IMR-90 (cell line): ENCODE data around the gene MTMR3. TPM values are rescaled to one million over a fixed set of nuclear protein-coding genes. Genes with fewer than 3 reads are reported as not detected.

Source experiments
- ATAC-seq: fragments of 200-7000 bp; cut with Tn5 transposase; 2 replicates; pipeline ENCODE4 v1.9.1; 2020; ENCODE audit warnings: low read depth, mild to moderate bottlenecking, moderate library complexity
- BruUV-seq: library from RNA; stranded (reverse); fragments of 400-500 nt; replicated peaks from 2 replicates; lab custom pipeline; 2021; lab: Mats Ljungman, UMichigan
- CTCF ChIA-PET: fragments of 300-600 bp; formaldehyde crosslinking; extraction: SDS; loops from one replicate; lab custom pipeline; 2021; ENCODE audit warnings: antibody characterized with exemption; lab: Yijun Ruan, JAX
- POLR2A ChIA-PET: fragments of 300-600 bp; sonication (Branson Sonifier 250); formaldehyde crosslinking; loops from one replicate; lab custom pipeline; 2022; ENCODE audit warnings: antibody characterized with exemption; ENCODE audit not compliant: unreplicated experiment; lab: Charles Lee
- DNase-seq: peaks from one replicate; pipeline ENCODE4 v3.0.0; 2013
- H2AFZ ChIP-seq: replicated peaks from 2 replicates; pipeline ENCODE3; 2013; ENCODE audit warnings: low read length, mild to moderate bottlenecking; ENCODE audit not compliant: poor library complexity
- H2AK5ac ChIP-seq: 2 replicates; pipeline ENCODE4 v1.6.1; 2013; ENCODE audit warnings: low read depth, low read length, inconsistent platforms
- H2AK9ac ChIP-seq: replicated peaks from 2 replicates; pipeline ENCODE3; 2013; ENCODE audit warnings: mild to moderate bottlenecking, low read depth, low read length, moderate library complexity; ENCODE audit not compliant: poor library complexity
- H2BK120ac ChIP-seq: 2 replicates; pipeline ENCODE4 v1.6.1; 2013; ENCODE audit warnings: low read depth, low read length, inconsistent platforms
- H2BK15ac ChIP-seq: 3 replicates; pipeline ENCODE4 v1.6.1; 2013; ENCODE audit warnings: low read depth, low read length, inconsistent platforms
- H2BK20ac ChIP-seq: 2 replicates; pipeline ENCODE4 v1.6.1; 2013; ENCODE audit warnings: low read depth, mild to moderate bottlenecking, inconsistent platforms, low read length, moderate library complexity
- H2BK5ac ChIP-seq: 2 replicates; pipeline ENCODE4 v1.6.1; 2013; ENCODE audit warnings: mild to moderate bottlenecking, low read depth, low read length, inconsistent platforms; ENCODE audit not compliant: poor library complexity, severe bottlenecking
- H3K14ac ChIP-seq: replicated peaks from 2 replicates; pipeline ENCODE4 v1.6.1; 2013; ENCODE audit warnings: low read depth, low read length, inconsistent platforms
- H3K18ac ChIP-seq: 2 replicates; pipeline ENCODE4 v1.6.1; 2013; ENCODE audit warnings: low read depth, low read length, control low read depth
- H3K23ac ChIP-seq: 2 replicates; pipeline ENCODE4 v1.6.1; 2013; ENCODE audit warnings: low read depth, low read length, inconsistent platforms
- H3K27ac ChIP-seq: 2 replicates; pipeline ENCODE4 v1.5.1; 2013; ENCODE audit warnings: mild to moderate bottlenecking, control low read depth, low read length; ENCODE audit not compliant: insufficient read depth
- H3K27me3 ChIP-seq: 2 replicates; pipeline ENCODE4 v1.6.1; 2013; ENCODE audit warnings: low read length; ENCODE audit not compliant: control insufficient read depth, insufficient read depth
- H3K36me3 ChIP-seq: 2 replicates; pipeline ENCODE4 v1.6.1; 2013; ENCODE audit warnings: low read length, mixed read lengths; ENCODE audit not compliant: control insufficient read depth, insufficient read depth
- H3K4ac ChIP-seq: 2 replicates; pipeline ENCODE4 v1.6.1; 2013; ENCODE audit warnings: low read depth, low read length, inconsistent platforms
- H3K4me1 ChIP-seq: 2 replicates; pipeline ENCODE4 v1.6.1; 2013; ENCODE audit warnings: low read length, mixed read lengths; ENCODE audit not compliant: control insufficient read depth, insufficient read depth
- H3K4me2 ChIP-seq: 2 replicates; pipeline ENCODE4 v1.6.1; 2013; ENCODE audit warnings: low read depth, mild to moderate bottlenecking, control low read depth, low read length, moderate library complexity
- H3K4me3 ChIP-seq: 2 replicates; pipeline ENCODE4 v1.5.1; 2013; ENCODE audit warnings: low read depth, mild to moderate bottlenecking, control low read depth, low read length, moderate library complexity; ENCODE audit not compliant: insufficient read depth
- H3K56ac ChIP-seq: 2 replicates; pipeline ENCODE4 v1.6.1; 2013; ENCODE audit warnings: low read length, inconsistent platforms; ENCODE audit not compliant: insufficient read depth; ENCODE audit errors: extremely low read depth
- H3K79me1 ChIP-seq, 2 experiments: 2 replicates each; pipeline ENCODE4 v1.6.1; 2013; ENCODE audit warnings: low read length in 2 of 2, inconsistent platforms in 1 of 2, low read depth in 1 of 2
- H3K9ac ChIP-seq: 2 replicates; pipeline ENCODE4 v1.6.1; 2013; ENCODE audit warnings: low read depth, low read length, control low read depth
- H3K9me1 ChIP-seq: 2 replicates; pipeline ENCODE4 v1.6.1; 2013; ENCODE audit warnings: low read length, inconsistent platforms; ENCODE audit not compliant: insufficient read depth
- H3K9me3 ChIP-seq: 2 replicates; pipeline ENCODE4 v1.6.1; 2013; ENCODE audit warnings: low read length; ENCODE audit not compliant: control insufficient read depth, insufficient read depth
- H4K20me1 ChIP-seq: 2 replicates; pipeline ENCODE4 v1.6.1; 2013; ENCODE audit warnings: low read length, inconsistent platforms; ENCODE audit not compliant: insufficient read depth
- H4K5ac ChIP-seq: 2 replicates; pipeline ENCODE4 v1.6.1; 2013; ENCODE audit warnings: mild to moderate bottlenecking, low read depth, low read length, control low read depth
- H4K8ac ChIP-seq, 2 experiments: 2 replicates each; pipeline ENCODE4 v1.6.1; 2013; ENCODE audit warnings: low read depth in 2 of 2, low read length in 2 of 2, control low read depth in 1 of 2, inconsistent platforms in 1 of 2
- H4K91ac ChIP-seq: 2 replicates; pipeline ENCODE4 v1.6.1; 2013; ENCODE audit warnings: low read depth, low read length, inconsistent platforms; ENCODE audit not compliant: insufficient read depth
- CEBPB ChIP-seq: IDR thresholded peaks from 2 replicates; pipeline ENCODE4 v1.6.1; 2012; ENCODE audit warnings: low read depth, low read length, improper control_type of control experiment
- MAFK ChIP-seq: IDR thresholded peaks from 2 replicates; pipeline ENCODE4 v1.6.1; 2012; ENCODE audit warnings: low read depth, low read length, improper control_type of control experiment
- POLR2A ChIP-seq: IDR thresholded peaks from 2 replicates; pipeline ENCODE4 v1.6.1; 2012; ENCODE audit warnings: mild to moderate bottlenecking, low read depth, low read length
- RAD21 ChIP-seq: IDR thresholded peaks from 2 replicates; pipeline ENCODE4 v1.6.1; 2012; ENCODE audit warnings: low read length, improper control_type of control experiment
- dilution Hi-C: fragments of 300-500 bp; cut with HindIII; formaldehyde crosslinking; loops from one replicate; pipeline ENCODE4 v1.14.3; 2018; ENCODE audit warnings: low sequenced_read_pairs; ENCODE audit not compliant: unreplicated experiment
- in situ Hi-C: fragments of 300-500 bp; cut with MboI; formaldehyde crosslinking; loops from 3 replicates; pipeline ENCODE4 v1.14.3; 2019; ENCODE audit warnings: low sequenced_read_pairs, inconsistent platforms, mixed read lengths
- intact Hi-C: fragments of 100-400 bp; cut with micrococcal nuclease; formaldehyde crosslinking; loops from 2 replicates; pipeline ENCODE4 v1.10.0; 2022
- polyA plus RNA-seq, 3 experiments: library from polyadenylated mRNA; depleted of rRNA; stranded (reverse); fragments of >200 nt; gene quantifications; 2 replicates each; pipeline ENCODE4 v1.2.3, GENCODE V29; 2012; ENCODE audit warnings: low replicate concordance in 1 of 3
- total RNA-seq: library from RNA; depleted of rRNA; stranded (reverse); fragments of >200 nt; gene quantifications from 2 replicates; pipeline ENCODE4 v1.2.3, GENCODE V29; 2012

The MTMR3 gene
- total and polyA plus RNA-seq, 2 of the 4 experiments (the other 2 are of a cell fraction), result 21.3 to 29.4 TPM

GRCh38 chr22:29840498-29840897, 42.5 kb upstream of the MTMR3 start:
- ATAC-seq, result no peak
- no peak overlapping the region for H3K14ac ChIP-seq
- no peak overlapping the region for H3K56ac ChIP-seq

More at GRCh38 chr22:29840498-29840897, 42.5 kb upstream of the MTMR3 start:
- Histone ChIP-seq H3K4me2 (no peak overlapping the region), H2AK9ac (no peak overlapping the region), H2AFZ (no peak overlapping the region), H3K4me1 (0 out of 2 replicates have a peak, but pooled peaks cover 5% of the 10 kb centered on the region), H2BK15ac (no peak overlapping the region), H3K4me3 (no peak overlapping the region), H4K91ac (no peak overlapping the region), H3K79me1 (peaks cover 13 to 23% of the 10 kb centered on the region in 2 experiments), H3K27me3 (no peaks in the 10 kb centered on the region), H2AK5ac (no peak overlapping the region), H3K27ac (no peak overlapping the region), H2BK20ac (no peak overlapping the region), H4K8ac (no peak overlapping the region), H3K9me3 (no peaks in the 10 kb centered on the region), H4K5ac (no peak overlapping the region), H3K23ac (no peak overlapping the region), H2BK5ac (no peak overlapping the region), H4K20me1 (peaks cover 2% of the 10 kb centered on the region; the same call in 1 of the 2 replicates), H3K36me3 (no peaks in the 10 kb centered on the region), H3K4ac (no peak overlapping the region), H3K9me1 (peaks cover 11% of the 10 kb centered on the region), H3K18ac (no peak overlapping the region), H3K9ac (no peak overlapping the region), H2BK120ac (no peak overlapping the region)
- DNase-seq, result no peak
- no TSS peak for BruUV-seq
- in situ Hi-C loops (no loop called here), dilution Hi-C loops (no loop called here), intact Hi-C loops (loop anchor here (5.0 kb wide), 1 partner anchor 167 kb away; no protein-coding TSS in a partner anchor)
- ChIA-PET CTCF (no interaction called here), POLR2A (no interaction called here)
- no peak for TF ChIP-seq POLR2A
- TF ChIP-seq CEBPB, result peak; percentile 13; the same call in 1 of the 2 replicates
- no peak for TF ChIP-seq MAFK
- TF ChIP-seq RAD21, result no peak
